Stomach smooth muscle (tissue), 2 donors: ENCODE data around the gene UGGT2.

Experiments used
- H3K27ac ChIP-seq: one replicate; pipeline ENCODE4 v1.7.0; 2013; ENCODE audit warnings: mild to moderate bottlenecking, low read length, inconsistent platforms
- H3K27me3 ChIP-seq, 2 donors: one replicate each; pipeline ENCODE4 v1.7.0; 2013; ENCODE audit warnings: low read length in 2 of 2; ENCODE audit not compliant: insufficient read depth in 2 of 2, control insufficient read depth in 1 of 2
- H3K36me3 ChIP-seq, 2 donors: one replicate each; pipeline ENCODE4 v1.7.0; 2013; ENCODE audit warnings: low read length in 2 of 2; ENCODE audit not compliant: control insufficient read depth in 2 of 2, insufficient read depth in 2 of 2
- H3K4me1 ChIP-seq: one replicate; pipeline ENCODE4 v1.7.0; 2013; ENCODE audit warnings: low read length; ENCODE audit not compliant: control insufficient read depth, insufficient read depth
- H3K4me3 ChIP-seq, 2 donors: one replicate each; pipeline ENCODE4 v1.7.0; 2013; ENCODE audit warnings: low read length in 2 of 2
- H3K9ac ChIP-seq, 2 donors: one replicate each; pipeline ENCODE4 v1.7.0; 2013; ENCODE audit warnings: low read length in 2 of 2, mild to moderate bottlenecking in 1 of 2
- H3K9me3 ChIP-seq, 2 donors: one replicate each; pipeline ENCODE4 v1.7.0; 2013; ENCODE audit warnings: low read length in 2 of 2; ENCODE audit not compliant: control insufficient read depth in 2 of 2
- donor health status: healthy.
- donor health status: Pancreatic carcinoma.

UGGT2 gene

DNA sequence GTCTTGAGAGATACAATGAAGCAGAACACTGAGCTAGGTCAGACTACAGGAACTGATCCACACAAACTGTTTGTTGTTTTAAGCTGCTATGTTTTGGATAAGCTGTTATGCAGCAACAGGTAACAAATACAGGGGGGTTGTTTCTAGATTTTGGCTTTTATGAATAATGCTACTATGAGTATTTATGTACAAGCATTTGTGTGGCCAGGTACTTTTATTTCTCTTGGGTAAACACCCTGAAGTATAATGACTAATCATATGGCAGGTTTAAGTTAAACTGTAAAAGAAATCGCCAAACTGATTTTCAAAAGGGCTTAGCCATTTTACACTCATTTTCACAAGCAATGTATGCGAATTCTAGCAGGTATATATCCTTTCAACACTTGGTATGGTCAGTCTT is 210.3 kb downstream of the UGGT2 start:
- H3K9me3 ChIP-seq, result no peaks in the 10 kb centered on the region
- H3K9ac ChIP-seq, result no peak overlapping the region
- no peaks in the 10 kb centered on the region for H3K4me1 ChIP-seq
- H3K27ac ChIP-seq, result no peak overlapping the region
- H3K36me3 ChIP-seq, result no peaks in the 10 kb centered on the region
- H3K4me3 ChIP-seq, result no peak overlapping the region
- H3K27me3 ChIP-seq, result no peaks in the 10 kb centered on the region

DNA sequence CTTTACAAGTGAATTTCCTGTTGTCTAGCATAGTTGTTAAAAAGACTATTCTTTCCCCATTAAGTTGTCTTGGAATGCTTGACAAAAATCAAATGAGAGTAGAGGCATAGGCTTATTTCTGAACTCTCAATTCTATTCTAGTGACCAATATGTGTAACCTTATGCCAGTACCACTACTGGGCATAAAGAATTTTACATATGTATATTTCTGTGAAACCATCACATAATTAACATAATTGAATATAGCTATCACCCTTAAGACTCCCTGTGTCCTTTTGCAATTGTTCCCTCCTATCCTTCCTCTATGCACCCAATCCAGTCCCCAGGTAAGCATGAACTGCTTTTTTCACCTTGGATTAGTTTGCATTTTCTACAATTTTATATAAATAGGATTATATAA is 211.3 kb downstream of the UGGT2 start:
- H3K27ac ChIP-seq, result no peak overlapping the region
- H3K36me3 ChIP-seq, result no peaks in the 10 kb centered on the region
- H3K27me3 ChIP-seq, result no peaks in the 10 kb centered on the region
- no peaks in the 10 kb centered on the region for H3K9me3 ChIP-seq
- H3K4me3 ChIP-seq, result no peak overlapping the region
- H3K9ac ChIP-seq, result no peak overlapping the region
- no peaks in the 10 kb centered on the region for H3K4me1 ChIP-seq

DNA sequence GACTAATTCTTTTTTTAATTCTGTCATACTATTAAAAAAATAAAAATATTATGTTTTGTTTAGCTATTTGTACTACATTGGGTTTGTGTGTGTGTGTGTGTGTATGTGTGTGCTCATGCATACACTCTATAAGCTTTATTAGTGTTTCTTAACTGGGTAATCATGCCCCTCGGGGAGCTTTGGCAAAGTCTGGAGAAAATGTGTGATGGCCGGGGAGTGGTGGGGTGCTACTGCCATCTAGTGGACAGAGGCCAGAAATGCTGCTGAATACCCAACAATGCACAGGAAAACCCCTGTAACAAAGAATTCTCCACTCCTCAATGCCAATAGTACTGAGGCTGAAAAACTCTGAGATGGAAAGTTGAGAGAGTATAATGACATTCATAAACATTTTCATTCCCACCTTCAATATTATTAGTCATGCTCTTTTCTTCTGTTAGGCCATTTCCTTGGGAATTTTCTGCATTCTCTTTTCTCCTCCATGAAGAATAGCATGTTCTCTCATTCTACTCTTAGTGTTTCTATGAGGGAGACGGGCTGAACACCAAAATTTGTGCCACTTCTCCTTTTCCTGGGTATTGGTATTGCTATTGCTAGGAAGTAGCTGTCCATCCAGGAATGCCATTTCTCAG is 219.0 kb downstream of the UGGT2 start:
- Histone ChIP-seq H3K4me3 (no peak overlapping the region), H3K36me3 (no peaks in the 10 kb centered on the region), H3K27me3 (no peaks in the 10 kb centered on the region), H3K9me3 (no peaks in the 10 kb centered on the region), H3K27ac (no peak overlapping the region), H3K4me1 (no peaks in the 10 kb centered on the region), H3K9ac (no peak overlapping the region)

DNA sequence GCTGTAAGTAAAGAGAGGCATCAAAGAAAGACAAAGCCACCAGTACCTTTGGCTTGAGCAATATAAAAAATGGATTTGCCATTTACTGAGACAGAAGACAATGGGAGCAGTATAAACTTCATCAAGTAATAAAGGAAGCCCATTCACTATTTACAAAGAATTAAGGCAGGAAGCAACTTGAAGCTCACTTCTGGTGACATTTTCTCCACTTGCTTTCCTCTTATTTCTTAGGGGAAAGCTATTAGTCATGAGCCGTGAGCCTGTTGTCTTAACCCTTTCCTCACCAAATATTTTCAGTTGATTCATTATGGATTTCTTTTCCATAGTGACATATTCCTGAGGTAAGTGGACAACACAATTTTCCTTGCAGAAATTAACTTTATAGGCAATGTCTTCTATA is 219.5 kb downstream of the UGGT2 start:
- Histone ChIP-seq H3K9me3 (no peaks in the 10 kb centered on the region), H3K27ac (no peak overlapping the region), H3K9ac (no peak overlapping the region), H3K4me3 (no peak overlapping the region), H3K27me3 (no peaks in the 10 kb centered on the region), H3K4me1 (no peaks in the 10 kb centered on the region), H3K36me3 (no peaks in the 10 kb centered on the region)

DNA sequence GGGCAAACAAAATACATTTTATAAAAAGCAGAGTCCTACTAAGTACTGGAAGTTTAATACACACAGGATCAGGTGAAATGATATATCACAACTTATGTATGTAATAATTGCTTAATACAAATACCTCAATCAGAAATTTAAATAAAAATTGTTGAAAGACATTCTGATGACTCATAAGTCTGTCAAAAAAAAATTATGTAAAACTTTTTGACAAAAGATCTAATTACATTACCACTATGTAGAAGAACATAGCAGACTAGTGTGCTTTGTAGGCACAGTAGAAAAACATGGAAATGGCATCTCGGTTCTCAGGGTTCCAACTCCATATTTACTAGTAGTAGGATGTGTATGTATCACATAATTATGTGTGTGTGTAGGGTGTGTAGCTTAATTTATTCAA is 220.1 kb downstream of the UGGT2 start:
- Histone ChIP-seq H3K9ac (no peak overlapping the region), H3K4me3 (no peak overlapping the region), H3K4me1 (no peaks in the 10 kb centered on the region), H3K36me3 (no peaks in the 10 kb centered on the region), H3K9me3 (no peaks in the 10 kb centered on the region), H3K27ac (no peak overlapping the region), H3K27me3 (no peaks in the 10 kb centered on the region)

DNA sequence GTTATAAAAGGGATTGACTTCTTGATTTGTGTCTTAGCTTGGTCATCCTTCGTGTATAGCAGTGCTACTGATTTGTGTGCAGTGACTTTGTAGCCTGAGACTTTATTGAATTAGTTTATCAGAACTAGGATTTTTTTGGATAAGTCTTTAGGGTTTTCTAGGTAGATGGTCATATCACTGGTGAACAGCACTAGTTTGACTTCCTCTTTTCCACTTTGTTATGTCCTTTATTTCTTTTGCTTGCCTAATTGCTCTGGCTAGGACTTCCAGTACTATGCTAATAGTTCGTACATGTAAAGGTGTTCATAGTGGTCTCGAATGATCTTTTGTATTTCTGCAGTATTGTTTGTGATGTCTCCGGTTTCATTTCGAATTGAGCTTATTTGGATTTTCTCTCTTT is 230.9 kb downstream of the UGGT2 start:
- no peaks in the 10 kb centered on the region for H3K4me1 ChIP-seq
- H3K9ac ChIP-seq, result no peak overlapping the region
- no peaks in the 10 kb centered on the region for H3K9me3 ChIP-seq
- H3K27me3 ChIP-seq, result no peaks in the 10 kb centered on the region
- H3K4me3 ChIP-seq, result no peak overlapping the region
- H3K27ac ChIP-seq, result no peak overlapping the region
- H3K36me3 ChIP-seq, result peaks cover 4% of the 10 kb centered on the region in 2 donors

DNA sequence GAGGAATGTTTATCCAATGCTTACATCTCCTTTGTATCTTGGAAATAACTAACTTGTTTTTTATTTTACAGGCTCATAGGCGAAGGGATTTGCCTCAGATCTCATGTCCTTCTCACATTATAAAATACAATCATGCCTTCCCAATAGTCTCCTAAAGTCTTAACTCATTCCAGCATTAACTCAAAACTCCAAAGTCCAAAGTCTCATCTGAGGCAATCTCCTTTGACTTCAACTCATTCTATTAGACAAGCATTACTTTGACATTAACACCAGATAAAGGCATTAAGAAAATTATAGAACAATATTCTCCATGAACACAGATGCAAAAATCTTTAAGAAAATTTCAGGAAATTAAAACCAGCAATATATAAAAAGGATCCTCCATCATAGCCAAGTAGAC is 238.7 kb downstream of the UGGT2 start:
- Histone ChIP-seq H3K4me3 (no peak overlapping the region), H3K27ac (no peak overlapping the region), H3K4me1 (no peaks in the 10 kb centered on the region), H3K36me3 (peaks cover 7% of the 10 kb centered on the region in 2 donors), H3K9ac (no peak overlapping the region), H3K9me3 (peaks cover 0 to 10% of the 10 kb centered on the region in 2 donors), H3K27me3 (no peaks in the 10 kb centered on the region)

DNA sequence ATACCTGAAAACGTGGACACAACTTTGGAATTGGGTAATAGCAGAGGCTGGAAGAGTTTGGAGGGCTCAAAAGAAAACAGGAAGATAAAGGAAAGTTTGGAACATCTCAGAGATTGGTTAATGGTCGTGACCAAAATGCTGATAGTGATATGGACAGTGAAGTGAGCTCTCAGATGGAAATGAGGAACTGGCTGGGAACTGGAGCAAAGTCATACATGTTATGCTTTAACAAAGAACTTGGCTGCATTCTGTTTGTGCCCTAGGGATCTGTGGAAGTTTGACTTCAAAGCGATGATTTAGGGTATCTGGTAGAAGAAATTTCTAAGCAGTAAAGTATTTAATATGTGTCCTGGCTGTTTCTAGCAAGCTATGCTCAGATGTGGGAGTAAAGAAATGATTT is 240.1 kb downstream of the UGGT2 start:
- peaks cover 2 to 10% of the 10 kb centered on the region in 2 donors for H3K9me3 ChIP-seq
- H3K4me1 ChIP-seq, result no peaks in the 10 kb centered on the region
- peaks cover 7% of the 10 kb centered on the region in 2 donors for H3K36me3 ChIP-seq
- H3K27ac ChIP-seq, result no peak overlapping the region
- no peak overlapping the region for H3K9ac ChIP-seq
- H3K27me3 ChIP-seq, result no peaks in the 10 kb centered on the region
- no peak overlapping the region for H3K4me3 ChIP-seq

DNA sequence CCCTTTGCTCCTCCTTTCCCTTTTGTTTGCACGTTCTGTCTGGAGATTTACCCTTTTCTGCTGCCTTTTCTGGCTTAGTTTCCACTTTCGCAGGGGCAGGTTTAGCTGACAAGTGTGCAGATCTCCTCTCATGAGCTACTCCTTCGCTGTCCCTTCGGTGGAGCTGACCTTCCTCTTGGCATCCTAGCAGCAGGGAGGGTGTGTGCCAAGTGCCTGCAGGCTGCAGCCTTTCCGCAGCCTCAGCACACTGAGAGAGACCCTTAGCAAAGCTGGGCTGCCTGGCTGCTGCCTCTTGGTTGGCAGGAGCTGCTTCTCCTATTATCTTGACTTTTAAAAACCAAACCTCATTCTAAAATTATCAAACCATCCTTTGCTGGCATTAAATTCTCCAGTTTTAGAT is 243.8 kb downstream of the UGGT2 start:
- H3K4me1 ChIP-seq, result no peaks in the 10 kb centered on the region
- H3K9me3 ChIP-seq, result peaks cover 5 to 14% of the 10 kb centered on the region in 2 donors
- no peaks in the 10 kb centered on the region for H3K27me3 ChIP-seq
- peaks cover 3 to 7% of the 10 kb centered on the region in 2 donors for H3K36me3 ChIP-seq
- no peak overlapping the region for H3K4me3 ChIP-seq
- H3K9ac ChIP-seq, result no peak overlapping the region
- no peak overlapping the region for H3K27ac ChIP-seq

DNA sequence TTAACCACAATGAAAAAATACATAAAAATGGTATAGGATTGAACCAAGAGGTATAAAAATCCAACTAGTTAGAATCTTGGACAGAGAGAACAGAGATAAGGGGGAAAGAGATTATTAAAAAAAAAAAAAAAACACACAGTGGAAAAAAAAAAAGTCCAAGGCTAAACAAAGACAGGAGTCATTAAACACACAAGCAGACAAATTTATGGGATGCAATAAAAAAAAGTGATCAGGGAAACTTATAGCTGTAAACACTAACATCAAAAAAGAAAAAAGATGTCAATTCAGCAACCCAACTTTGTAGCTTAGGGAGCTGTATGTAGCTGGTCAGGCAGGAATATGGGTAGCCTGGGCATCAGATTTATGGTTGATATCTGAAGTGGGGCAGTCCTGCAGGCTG is 247.3 kb downstream of the UGGT2 start:
- peaks cover 5 to 6% of the 10 kb centered on the region in 2 donors for H3K9me3 ChIP-seq
- no peak overlapping the region for H3K27ac ChIP-seq
- no peaks in the 10 kb centered on the region for H3K4me1 ChIP-seq
- no peak overlapping the region for H3K4me3 ChIP-seq
- no peaks in the 10 kb centered on the region for H3K27me3 ChIP-seq
- H3K9ac ChIP-seq, result no peak overlapping the region
- peaks cover 0 to 3% of the 10 kb centered on the region in 2 donors for H3K36me3 ChIP-seq

DNA sequence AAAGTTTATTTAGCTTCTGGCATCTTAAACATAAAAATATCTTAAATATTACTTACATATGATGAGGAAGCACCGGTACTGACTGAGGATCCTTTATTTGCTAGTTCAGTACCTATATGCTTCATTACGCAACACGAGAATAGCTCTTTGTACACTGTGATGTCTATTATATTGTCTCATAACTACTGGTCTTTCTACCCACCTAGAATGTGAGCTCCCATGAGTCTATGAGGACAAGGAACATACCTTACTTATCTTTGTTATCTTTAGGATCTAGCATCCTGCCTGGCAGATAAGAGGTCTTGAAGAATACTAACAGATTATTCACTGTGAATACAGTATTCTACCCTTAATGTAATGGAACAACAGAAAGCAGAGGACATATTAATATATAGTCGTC is 251.4 kb downstream of the UGGT2 start:
- no peaks in the 10 kb centered on the region for H3K27me3 ChIP-seq
- H3K9ac ChIP-seq, result no peak overlapping the region
- no peaks in the 10 kb centered on the region for H3K4me1 ChIP-seq
- no peaks in the 10 kb centered on the region for H3K36me3 ChIP-seq
- H3K27ac ChIP-seq, result no peak overlapping the region
- no peak overlapping the region for H3K4me3 ChIP-seq
- peaks cover 4% of the 10 kb centered on the region in 2 donors for H3K9me3 ChIP-seq
